ENCODE results near the gene TMTC4. TPM values are rescaled to one million over a fixed set of nuclear protein-coding genes. Genes with fewer than 3 reads are reported as not detected.

TMTC4 gene
- total RNA-seq, 2 experiments from 2014 or later = 15.7 to 19.8 TPM

DNA sequence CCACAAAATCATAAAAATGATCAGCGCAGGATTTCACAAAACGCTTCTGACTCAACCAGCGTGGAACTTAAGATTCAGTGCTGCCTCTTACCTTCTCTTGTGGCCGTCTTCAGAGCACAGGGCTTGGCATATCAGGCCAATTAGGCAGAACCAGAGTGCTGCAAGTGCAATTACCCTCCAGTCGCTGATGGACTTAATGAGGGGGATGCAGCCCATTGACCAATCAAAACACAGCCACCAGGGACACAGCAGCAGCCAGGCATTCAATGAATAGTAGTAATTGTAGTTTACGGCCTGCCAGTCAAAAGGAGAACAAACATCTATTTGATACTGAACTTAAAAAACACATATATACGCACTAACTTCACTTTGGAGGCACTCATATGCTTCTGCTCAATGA is 38.2 kb downstream of the TMTC4 start:
- H2AFZ ChIP-seq (ENCODE audit: low read length) = no peak overlapping the region
- H3K36me3 ChIP-seq (ENCODE audit: insufficient read depth, low read length) = peaks cover 3% of the 10 kb centered on the region; the same call in 1 of the 2 replicates
- H3K4me2 ChIP-seq (ENCODE audit: low read length) = no peak overlapping the region
- ChIA-PET POLR2A (no interaction called here), CTCF (ENCODE audit: unreplicated experiment) (no interaction called here)
- intact Hi-C loops (cut with micrococcal nuclease; ENCODE audit: unreplicated experiment) = no loop called here
- H3K4me3 ChIP-seq (ENCODE audit: low read depth, low read length, poor library complexity, severe bottlenecking) = no peak overlapping the region
- no peaks in the 10 kb centered on the region for H3K9me3 ChIP-seq (ENCODE audit: low read length)
- H4K20me1 ChIP-seq (ENCODE audit: insufficient read depth, low read length) = no peaks in the 10 kb centered on the region
- no peak for TF ChIP-seq EZH2phosphoT487 (IDR thresholded peaks at IDR 0.05; ENCODE audit: borderline replicate concordance, low read depth, low read length)
- TF ChIP-seq, protein P1, sequence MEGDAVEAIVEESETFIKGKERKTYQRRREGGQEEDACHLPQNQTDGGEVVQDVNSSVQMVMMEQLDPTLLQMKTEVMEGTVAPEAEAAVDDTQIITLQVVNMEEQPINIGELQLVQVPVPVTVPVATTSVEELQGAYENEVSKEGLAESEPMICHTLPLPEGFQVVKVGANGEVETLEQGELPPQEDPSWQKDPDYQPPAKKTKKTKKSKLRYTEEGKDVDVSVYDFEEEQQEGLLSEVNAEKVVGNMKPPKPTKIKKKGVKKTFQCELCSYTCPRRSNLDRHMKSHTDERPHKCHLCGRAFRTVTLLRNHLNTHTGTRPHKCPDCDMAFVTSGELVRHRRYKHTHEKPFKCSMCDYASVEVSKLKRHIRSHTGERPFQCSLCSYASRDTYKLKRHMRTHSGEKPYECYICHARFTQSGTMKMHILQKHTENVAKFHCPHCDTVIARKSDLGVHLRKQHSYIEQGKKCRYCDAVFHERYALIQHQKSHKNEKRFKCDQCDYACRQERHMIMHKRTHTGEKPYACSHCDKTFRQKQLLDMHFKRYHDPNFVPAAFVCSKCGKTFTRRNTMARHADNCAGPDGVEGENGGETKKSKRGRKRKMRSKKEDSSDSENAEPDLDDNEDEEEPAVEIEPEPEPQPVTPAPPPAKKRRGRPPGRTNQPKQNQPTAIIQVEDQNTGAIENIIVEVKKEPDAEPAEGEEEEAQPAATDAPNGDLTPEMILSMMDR (conservative IDR thresholded peaks at IDR 0.05; ENCODE audit: low read length) = no peak
- no peaks in the 10 kb centered on the region for H3K79me2 ChIP-seq (ENCODE audit: insufficient read depth, low read depth, low read length)
- no peaks in the 10 kb centered on the region for H3K4me1 ChIP-seq (ENCODE audit: insufficient read depth, low read length, poor library complexity, severe bottlenecking)
- H3K9me2 ChIP-seq (ENCODE audit: insufficient read depth, low read length) = no peaks in the 10 kb centered on the region
- BruUV-seq (replicated peaks) = no TSS peak
- no peak overlapping the region for H3K27ac ChIP-seq (ENCODE audit: low read depth, low read length, poor library complexity, severe bottlenecking)
- no peak for DNase-seq (ENCODE audit: low spot score)

DNA sequence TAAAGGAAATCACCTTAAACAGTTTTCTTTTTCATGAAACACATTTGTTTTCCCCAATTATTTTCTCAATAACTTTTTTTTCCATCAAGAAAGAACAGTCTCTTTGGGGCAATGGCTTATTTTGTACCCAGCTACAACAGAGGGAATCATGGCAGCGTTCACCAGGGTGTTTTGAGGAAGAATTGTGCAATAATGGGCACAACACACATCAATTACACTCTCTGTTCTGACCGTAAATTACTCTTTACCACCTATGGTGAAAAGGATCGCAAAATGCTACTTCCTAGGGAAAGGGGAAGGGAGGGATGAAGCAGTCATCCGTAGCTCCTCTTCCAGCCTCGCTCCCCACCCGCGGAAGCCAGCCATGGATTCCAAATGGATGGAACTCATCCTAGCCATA is 38.6 kb downstream of the TMTC4 start:
- H2AFZ ChIP-seq (ENCODE audit: low read length) = no peak overlapping the region
- no peak for TF ChIP-seq EZH2phosphoT487 (IDR thresholded peaks at IDR 0.05; ENCODE audit: borderline replicate concordance, low read depth, low read length)
- TF ChIP-seq, protein P1 (conservative IDR thresholded peaks at IDR 0.05; ENCODE audit: low read length) = no peak
- DNase-seq (ENCODE audit: low spot score) = no peak
- no peaks in the 10 kb centered on the region for H3K79me2 ChIP-seq (ENCODE audit: insufficient read depth, low read depth, low read length)
- BruUV-seq (replicated peaks) = no TSS peak
- peaks cover 3% of the 10 kb centered on the region; the same call in 1 of the 2 replicates for H3K36me3 ChIP-seq (ENCODE audit: insufficient read depth, low read length)
- H3K4me3 ChIP-seq (ENCODE audit: low read depth, low read length, poor library complexity, severe bottlenecking) = no peak overlapping the region
- no peaks in the 10 kb centered on the region for H3K4me1 ChIP-seq (ENCODE audit: insufficient read depth, low read length, poor library complexity, severe bottlenecking)
- H3K4me2 ChIP-seq (ENCODE audit: low read length) = no peak overlapping the region
- intact Hi-C loops (cut with micrococcal nuclease; ENCODE audit: unreplicated experiment) = no loop called here
- CTCF ChIA-PET (ENCODE audit: unreplicated experiment) = no interaction called here
- H3K27ac ChIP-seq (ENCODE audit: low read depth, low read length, poor library complexity, severe bottlenecking) = no peak overlapping the region
- no peaks in the 10 kb centered on the region for H3K9me3 ChIP-seq (ENCODE audit: low read length)
- POLR2A ChIA-PET = no interaction called here
- H4K20me1 ChIP-seq (ENCODE audit: insufficient read depth, low read length) = no peaks in the 10 kb centered on the region
- no peaks in the 10 kb centered on the region for H3K9me2 ChIP-seq (ENCODE audit: insufficient read depth, low read length)

DNA sequence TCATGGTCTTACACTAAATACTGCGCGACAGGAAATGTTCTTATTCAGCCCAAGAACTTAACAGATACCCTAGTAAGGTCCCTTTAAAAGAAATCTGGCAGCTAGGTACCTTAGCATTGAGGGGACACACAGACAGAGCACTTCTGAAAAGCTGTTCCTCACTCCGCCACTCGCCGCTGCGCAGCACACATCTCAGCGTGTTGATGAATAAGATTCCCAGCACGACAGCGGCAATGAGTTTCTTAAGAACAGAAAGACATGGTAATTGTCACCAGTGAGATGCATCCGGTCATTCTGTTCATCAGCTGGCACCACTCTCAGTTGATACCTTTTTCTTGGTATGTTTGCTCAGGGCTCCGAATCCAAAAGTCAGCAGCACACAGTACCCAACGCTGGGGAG is 39.9 kb downstream of the TMTC4 start:
- no peak overlapping the region for H3K4me3 ChIP-seq (ENCODE audit: low read depth, low read length, poor library complexity, severe bottlenecking)
- ChIA-PET CTCF (ENCODE audit: unreplicated experiment) (no interaction called here), POLR2A (no interaction called here)
- H4K20me1 ChIP-seq (ENCODE audit: insufficient read depth, low read length) = no peaks in the 10 kb centered on the region
- H3K4me2 ChIP-seq (ENCODE audit: low read length) = no peak overlapping the region
- H3K4me1 ChIP-seq (ENCODE audit: insufficient read depth, low read length, poor library complexity, severe bottlenecking) = no peaks in the 10 kb centered on the region
- no peaks in the 10 kb centered on the region for H3K9me3 ChIP-seq (ENCODE audit: low read length)
- peaks cover 3% of the 10 kb centered on the region; the same call in 1 of the 2 replicates for H3K36me3 ChIP-seq (ENCODE audit: insufficient read depth, low read length)
- intact Hi-C loops (cut with micrococcal nuclease; ENCODE audit: unreplicated experiment) = no loop called here
- H3K27ac ChIP-seq (ENCODE audit: low read depth, low read length, poor library complexity, severe bottlenecking) = no peak overlapping the region
- TF ChIP-seq, protein P1 (conservative IDR thresholded peaks at IDR 0.05; ENCODE audit: low read length) = no peak
- TF ChIP-seq EZH2phosphoT487 (IDR thresholded peaks at IDR 0.05; ENCODE audit: borderline replicate concordance, low read depth, low read length) = no peak
- DNase-seq (ENCODE audit: low spot score) = no peak
- H3K9me2 ChIP-seq (ENCODE audit: insufficient read depth, low read length) = no peaks in the 10 kb centered on the region
- no peak overlapping the region for H2AFZ ChIP-seq (ENCODE audit: low read length)
- no peaks in the 10 kb centered on the region for H3K79me2 ChIP-seq (ENCODE audit: insufficient read depth, low read depth, low read length)
- no TSS peak for BruUV-seq (replicated peaks)
